Nephron progenitor cell (in vitro differentiated cells): Measurements from ENCODE around the gene TWNK.

Experiments
- DNase-seq: peaks from one replicate; pipeline ENCODE4 v3.0.0; 2021
- H3K27ac Mint-ChIP-seq: 2 replicates; pipeline ENCODE4 v1.8.0; 2021; ENCODE audit warnings: mild to moderate bottlenecking, moderate library complexity, mixed read lengths
- H3K27me3 Mint-ChIP-seq: 2 replicates; pipeline ENCODE4 v1.8.0; 2021; ENCODE audit warnings: mild to moderate bottlenecking, low read depth, mixed read lengths; ENCODE audit not compliant: poor library complexity
- H3K36me3 Mint-ChIP-seq: 2 replicates; pipeline ENCODE4 v1.8.0; 2021; ENCODE audit warnings: low read depth, mixed read lengths
- H3K4me1 Mint-ChIP-seq: 2 replicates; pipeline ENCODE4 v1.8.0; 2021; ENCODE audit warnings: mixed read lengths
- H3K4me3 Mint-ChIP-seq: 2 replicates; pipeline ENCODE4 v1.8.0; 2021; ENCODE audit warnings: mild to moderate bottlenecking, moderate library complexity, mixed read lengths
- H3K9me3 Mint-ChIP-seq: 2 replicates; pipeline ENCODE4 v1.8.0; 2021; ENCODE audit warnings: mild to moderate bottlenecking, moderate library complexity, mixed read lengths
- TF ChIP-seq, protein P1 (sequence below): fragments of 200-600 bp; sonication (generic); IDR thresholded peaks from 2 replicates; pipeline ENCODE4 v1.5.0; 2021; ENCODE audit warnings: antibody characterized with exemption

The TWNK gene

DNA sequence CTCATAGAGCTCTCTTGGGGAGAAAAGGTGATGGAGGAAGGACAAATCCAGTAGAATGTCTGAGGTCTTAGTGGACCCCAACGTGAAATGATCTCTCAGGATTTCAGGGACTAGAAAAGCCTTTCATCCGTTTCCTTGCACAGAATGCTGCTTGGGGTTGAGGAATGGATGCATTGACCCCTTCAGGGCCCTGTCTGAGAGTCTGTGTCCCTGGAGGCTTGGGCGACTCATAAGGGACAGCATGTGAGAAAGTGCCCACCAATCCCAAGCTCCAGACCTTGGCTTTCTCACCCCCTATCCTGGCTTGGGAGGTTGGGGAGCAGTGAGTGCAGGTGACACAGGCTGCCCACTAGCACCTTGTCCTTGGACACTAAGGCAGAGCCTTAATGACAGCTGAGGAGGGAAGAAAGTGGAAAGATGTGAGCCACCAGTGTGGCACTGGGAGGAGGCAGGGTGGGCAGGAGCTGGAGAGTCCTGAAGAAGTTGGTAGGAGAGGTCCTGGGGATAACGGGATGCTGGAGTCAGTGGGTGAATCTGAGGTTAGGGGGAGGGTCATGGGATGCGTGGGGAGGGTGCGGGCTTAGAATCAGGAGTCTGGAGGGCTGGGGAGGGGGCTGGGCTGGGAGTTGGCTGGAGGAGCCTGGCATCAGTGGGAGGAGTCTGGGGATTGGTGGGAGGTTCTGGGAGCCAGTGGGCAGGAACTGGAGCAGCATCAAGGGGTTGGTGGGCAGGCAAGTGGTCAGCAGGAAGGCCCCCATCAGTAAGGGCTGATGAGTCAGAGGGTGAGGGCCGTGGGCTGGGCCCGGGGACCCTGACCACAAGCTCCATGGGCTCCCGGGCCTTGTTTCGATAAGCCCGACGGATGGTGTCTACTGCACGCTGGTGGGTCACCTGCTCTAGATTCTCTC lies 20.8 kb downstream of the TWNK start:
- H3K4me1 Mint-ChIP-seq: peaks cover 34% of the 10 kb centered on the region
- H3K9me3 Mint-ChIP-seq: no peaks in the 10 kb centered on the region
- DNase-seq: no peak
- TF ChIP-seq, protein P1, sequence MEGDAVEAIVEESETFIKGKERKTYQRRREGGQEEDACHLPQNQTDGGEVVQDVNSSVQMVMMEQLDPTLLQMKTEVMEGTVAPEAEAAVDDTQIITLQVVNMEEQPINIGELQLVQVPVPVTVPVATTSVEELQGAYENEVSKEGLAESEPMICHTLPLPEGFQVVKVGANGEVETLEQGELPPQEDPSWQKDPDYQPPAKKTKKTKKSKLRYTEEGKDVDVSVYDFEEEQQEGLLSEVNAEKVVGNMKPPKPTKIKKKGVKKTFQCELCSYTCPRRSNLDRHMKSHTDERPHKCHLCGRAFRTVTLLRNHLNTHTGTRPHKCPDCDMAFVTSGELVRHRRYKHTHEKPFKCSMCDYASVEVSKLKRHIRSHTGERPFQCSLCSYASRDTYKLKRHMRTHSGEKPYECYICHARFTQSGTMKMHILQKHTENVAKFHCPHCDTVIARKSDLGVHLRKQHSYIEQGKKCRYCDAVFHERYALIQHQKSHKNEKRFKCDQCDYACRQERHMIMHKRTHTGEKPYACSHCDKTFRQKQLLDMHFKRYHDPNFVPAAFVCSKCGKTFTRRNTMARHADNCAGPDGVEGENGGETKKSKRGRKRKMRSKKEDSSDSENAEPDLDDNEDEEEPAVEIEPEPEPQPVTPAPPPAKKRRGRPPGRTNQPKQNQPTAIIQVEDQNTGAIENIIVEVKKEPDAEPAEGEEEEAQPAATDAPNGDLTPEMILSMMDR: no peak
- no peaks in the 10 kb centered on the region for H3K27me3 Mint-ChIP-seq
- H3K4me3 Mint-ChIP-seq: no peak overlapping the region
- peaks cover 16% of the 10 kb centered on the region for H3K36me3 Mint-ChIP-seq
- peak overlapping the region; percentile 91 for H3K27ac Mint-ChIP-seq

DNA sequence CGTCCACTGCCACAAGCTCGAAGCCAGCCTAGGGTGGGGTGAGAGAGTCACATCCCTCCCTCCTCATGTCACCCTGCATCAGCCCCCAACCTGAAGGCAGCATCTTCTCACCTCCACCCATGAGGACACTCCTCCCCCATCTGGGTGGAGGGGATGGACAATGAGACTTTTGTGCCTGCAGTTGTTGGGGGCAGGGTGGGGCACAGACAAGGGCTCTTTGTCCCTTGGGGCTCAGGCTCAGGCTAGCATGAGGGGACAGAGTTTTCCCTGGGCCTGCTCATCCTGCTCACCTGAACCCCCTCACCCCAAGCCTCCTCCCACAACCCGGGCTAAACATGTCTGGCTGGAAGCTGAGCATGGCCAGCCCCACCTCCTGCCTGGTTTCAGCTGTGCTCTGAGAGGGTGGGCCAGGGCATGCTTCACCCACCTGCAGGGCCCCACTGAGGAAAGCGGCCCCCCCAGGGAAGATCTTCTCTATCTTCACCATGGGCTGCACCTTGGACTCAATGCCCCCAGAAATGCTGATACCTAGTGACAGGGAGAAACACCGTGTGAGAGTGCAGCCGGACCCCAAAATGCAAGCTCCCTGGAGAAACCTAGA lies 21.6 kb downstream of the TWNK start:
- H3K4me1 Mint-ChIP-seq: peaks cover 39% of the 10 kb centered on the region
- TF ChIP-seq, protein P1: no peak
- no peaks in the 10 kb centered on the region for H3K9me3 Mint-ChIP-seq
- H3K36me3 Mint-ChIP-seq: peaks cover 10% of the 10 kb centered on the region
- no peak overlapping the region for H3K27ac Mint-ChIP-seq
- no peaks in the 10 kb centered on the region for H3K27me3 Mint-ChIP-seq
- no peak for DNase-seq
- H3K4me3 Mint-ChIP-seq: no peak overlapping the region

DNA sequence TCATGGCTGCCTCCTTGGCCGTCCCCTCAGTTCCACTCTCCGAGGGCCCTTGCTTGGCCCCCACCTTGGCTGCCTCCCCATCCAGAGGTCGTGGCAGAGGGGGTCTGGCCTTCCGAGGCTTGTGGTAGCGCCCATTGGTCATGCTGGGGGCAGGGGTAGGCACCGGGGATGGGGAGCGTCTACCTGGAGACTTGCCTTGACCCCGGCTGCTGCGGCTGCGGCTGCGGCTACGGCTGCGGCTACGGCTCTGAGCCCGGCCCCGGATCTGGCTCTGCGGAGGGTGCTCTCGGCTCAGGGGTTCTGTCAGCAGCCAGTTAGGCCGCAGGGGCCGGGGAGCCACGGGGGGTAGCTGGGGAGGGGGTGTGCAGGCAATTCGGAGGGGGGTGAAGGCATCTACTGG lies 23.0 kb downstream of the TWNK start:
- Mint-ChIP-seq H3K4me1 (peaks cover 51% of the 10 kb centered on the region), H3K36me3 (peaks cover 6% of the 10 kb centered on the region), H3K4me3 (no peak overlapping the region), H3K27ac (no peak overlapping the region), H3K9me3 (no peaks in the 10 kb centered on the region), H3K27me3 (peaks cover 10% of the 10 kb centered on the region)
- TF ChIP-seq, protein P1: no peak
- DNase-seq: no peak

DNA sequence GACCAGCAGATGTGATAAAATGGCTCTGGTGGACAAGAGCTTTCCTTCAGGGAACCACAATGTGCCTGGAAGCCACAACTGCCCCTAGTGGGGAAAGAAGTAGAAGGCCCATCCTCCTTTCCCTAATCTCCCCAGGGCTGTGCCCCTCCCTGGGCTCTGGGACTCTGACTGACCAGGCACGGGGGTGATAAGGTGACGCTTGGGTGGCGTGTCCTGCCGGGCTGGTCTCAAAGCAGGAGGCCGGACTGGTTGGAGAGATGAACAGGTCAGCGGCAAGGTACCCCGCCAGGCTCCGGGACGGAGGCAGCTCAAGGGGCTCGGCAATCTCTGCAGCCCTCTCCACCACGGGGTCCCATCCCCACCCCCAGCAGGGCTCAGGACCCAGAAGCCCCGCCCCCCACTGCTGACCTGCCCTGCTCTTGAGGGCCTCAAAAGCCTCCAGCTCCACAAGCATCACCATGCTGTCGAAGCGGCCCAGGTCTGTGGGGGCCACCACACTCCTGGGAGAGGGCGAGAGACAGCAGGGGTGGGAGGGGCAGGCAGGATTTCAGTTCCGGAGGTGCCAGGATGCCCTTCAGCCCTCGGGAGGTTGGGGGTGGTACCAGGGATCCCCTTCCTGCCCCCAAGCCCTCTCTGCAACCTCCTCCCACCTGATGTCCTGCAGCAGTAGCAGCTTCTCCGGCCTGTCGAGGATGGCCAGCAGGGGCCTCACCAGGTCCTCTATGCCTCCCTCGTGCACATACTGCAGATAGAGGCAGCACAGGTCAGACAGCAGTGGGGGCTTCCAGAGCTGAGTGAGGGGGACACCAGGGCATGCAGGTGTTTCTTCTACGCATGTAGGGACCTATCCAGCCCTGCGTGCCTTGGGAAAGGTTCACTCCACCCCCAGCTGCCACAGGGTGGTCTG lies 24.4 kb downstream of the TWNK start:
- no peak overlapping the region for H3K4me3 Mint-ChIP-seq
- no peak overlapping the region for H3K27ac Mint-ChIP-seq
- no peaks in the 10 kb centered on the region for H3K36me3 Mint-ChIP-seq
- no peaks in the 10 kb centered on the region for H3K9me3 Mint-ChIP-seq
- peaks cover 22% of the 10 kb centered on the region for H3K27me3 Mint-ChIP-seq
- DNase-seq: no peak
- TF ChIP-seq, protein P1: peak; percentile 40
- H3K4me1 Mint-ChIP-seq: peaks cover 62% of the 10 kb centered on the region

DNA sequence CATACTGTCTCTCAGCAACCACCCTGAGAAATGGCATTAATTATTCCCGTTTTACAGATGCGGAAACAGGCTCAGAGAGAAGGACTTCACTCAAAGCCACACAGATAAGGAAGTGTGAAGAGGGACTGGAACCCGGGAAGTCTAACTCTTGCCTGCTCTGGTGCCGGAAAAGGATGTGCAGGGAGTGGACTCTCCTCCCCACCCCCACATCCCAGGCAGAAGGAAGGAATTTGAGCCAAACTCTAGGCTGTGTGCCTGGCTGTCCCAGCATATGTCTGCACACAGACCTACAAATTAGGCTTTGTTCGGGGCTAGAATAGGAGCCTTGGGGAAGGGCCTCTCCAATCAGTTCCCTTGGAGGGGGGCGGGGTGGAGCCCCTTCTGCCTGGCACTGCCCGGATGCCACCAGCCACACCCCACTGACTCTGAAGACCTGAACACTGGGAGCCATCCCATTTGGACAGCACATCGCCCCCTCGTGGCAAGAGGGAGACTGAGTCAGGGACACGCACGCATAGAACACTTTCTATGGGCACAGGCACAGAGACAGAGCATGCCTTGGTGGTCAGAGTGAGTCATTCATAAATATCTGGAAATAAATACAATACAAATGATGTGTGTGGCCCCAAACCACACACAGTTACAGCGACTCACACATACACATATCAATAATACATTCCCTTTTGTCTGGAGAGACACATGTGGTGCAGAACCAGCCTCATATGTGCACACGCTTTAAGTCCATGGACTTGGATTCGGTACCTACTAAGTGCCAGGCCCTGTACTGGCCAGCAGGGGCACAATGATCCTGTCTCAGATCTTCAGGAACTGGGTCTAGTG lies 25.4 kb downstream of the TWNK start:
- Mint-ChIP-seq H3K27me3 (peaks cover 32% of the 10 kb centered on the region), H3K27ac (no peak overlapping the region), H3K9me3 (no peaks in the 10 kb centered on the region), H3K4me1 (peaks cover 71% of the 10 kb centered on the region), H3K36me3 (no peaks in the 10 kb centered on the region), H3K4me3 (no peak overlapping the region)
- peak; percentile 83 for DNase-seq
- TF ChIP-seq, protein P1: peak; percentile 78
